ENCODE data around the gene POLR1C. TPM values are rescaled to one million over a fixed set of nuclear protein-coding genes. Genes with fewer than 3 reads are reported as not detected.
A peak's percentile ranks its signal among the peaks of the same experiment; 100 is the strongest.

POLR1C gene
- total RNA-seq, 1 donor, result 27.0 TPM

DNA sequence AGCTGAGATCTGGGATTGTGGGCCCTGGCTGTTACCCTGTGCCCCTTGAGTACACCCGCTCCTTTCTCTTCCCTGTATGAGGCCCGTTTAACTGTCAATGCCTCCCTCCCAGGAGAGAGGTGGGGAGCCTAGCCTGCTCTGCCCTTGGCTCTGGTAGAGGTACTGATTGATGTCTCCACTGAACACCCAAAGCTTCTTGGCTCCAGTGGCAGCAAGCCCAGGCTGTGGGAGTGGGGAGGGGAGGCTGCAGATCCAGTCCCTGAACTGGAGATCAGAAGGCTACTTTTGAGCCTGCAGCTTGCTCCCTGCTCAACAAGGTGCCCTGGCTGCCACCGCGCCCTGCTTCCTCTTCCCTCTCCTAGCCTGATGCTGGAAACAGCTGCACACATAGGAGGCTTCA, 14.2 kb upstream of the POLR1C start:
- H3K4me3 ChIP-seq (ENCODE audit: low read depth, low read length), result no peak overlapping the region
- no peak for DNase-seq (ENCODE audit: low read depth)
- TF ChIP-seq, protein P1, sequence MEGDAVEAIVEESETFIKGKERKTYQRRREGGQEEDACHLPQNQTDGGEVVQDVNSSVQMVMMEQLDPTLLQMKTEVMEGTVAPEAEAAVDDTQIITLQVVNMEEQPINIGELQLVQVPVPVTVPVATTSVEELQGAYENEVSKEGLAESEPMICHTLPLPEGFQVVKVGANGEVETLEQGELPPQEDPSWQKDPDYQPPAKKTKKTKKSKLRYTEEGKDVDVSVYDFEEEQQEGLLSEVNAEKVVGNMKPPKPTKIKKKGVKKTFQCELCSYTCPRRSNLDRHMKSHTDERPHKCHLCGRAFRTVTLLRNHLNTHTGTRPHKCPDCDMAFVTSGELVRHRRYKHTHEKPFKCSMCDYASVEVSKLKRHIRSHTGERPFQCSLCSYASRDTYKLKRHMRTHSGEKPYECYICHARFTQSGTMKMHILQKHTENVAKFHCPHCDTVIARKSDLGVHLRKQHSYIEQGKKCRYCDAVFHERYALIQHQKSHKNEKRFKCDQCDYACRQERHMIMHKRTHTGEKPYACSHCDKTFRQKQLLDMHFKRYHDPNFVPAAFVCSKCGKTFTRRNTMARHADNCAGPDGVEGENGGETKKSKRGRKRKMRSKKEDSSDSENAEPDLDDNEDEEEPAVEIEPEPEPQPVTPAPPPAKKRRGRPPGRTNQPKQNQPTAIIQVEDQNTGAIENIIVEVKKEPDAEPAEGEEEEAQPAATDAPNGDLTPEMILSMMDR (IDR thresholded peaks at IDR 0.05; ENCODE audit: insufficient read depth, low read length), result no peak

DNA sequence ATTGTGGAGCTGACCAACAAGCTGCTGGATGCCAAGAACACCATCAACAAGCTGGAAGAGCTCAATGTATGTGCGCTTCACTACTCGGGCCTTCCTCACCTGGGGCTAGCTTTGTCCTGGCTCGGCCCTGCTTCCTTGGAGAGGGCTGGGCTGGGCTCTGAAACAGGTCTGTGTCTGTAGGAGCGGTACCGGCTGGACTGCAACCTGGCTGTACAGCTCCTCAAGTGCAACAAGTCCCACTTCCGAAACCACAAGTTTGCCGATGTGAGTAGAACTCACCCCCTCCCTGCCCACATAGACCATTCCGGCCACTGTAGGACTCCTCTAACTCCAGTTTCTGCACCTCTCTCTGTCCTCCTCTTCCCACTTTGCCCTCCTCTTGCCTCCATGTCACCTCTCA, 13.4 kb upstream of the POLR1C start:
- H3K4me3 ChIP-seq (ENCODE audit: low read depth, low read length), result no peak overlapping the region

DNA sequence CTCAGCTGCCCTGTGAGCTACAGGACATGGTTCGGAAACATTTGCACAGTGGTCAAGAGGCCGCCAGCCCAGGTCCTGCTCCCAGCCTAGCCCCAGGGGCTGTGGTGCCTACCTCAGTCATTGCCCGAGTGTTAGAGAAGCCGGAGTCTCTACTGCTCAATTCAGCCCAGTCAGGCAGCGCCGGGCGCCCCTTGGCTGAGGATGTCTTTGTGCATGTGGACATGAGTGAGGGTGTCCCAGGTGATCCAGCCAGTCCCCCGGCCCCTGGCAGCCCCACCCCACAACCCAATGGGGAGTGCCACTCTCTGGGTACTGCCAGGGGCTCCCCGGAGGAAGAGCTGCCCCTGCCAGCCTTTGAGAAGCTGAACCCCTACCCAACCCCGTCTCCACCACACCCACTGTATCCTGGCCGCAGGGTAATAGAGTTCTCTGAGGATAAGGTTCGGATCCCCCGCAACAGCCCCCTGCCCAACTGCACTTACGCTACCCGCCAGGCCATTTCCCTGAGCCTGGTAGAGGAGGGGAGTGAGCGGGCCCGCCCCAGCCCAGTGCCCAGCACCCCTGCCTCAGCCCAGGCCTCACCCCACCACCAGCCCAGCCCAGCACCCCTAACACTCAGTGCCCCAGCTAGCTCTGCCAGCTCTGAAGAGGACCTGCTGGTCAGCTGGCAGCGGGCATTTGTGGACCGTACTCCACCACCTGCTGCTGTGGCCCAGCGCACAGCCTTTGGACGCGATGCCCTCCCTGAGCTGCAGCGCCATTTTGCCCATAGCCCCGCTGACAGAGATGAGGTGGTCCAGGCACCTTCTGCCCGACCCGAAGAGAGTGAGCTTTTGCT, 11.9 kb upstream of the POLR1C start:
- no peak for DNase-seq (ENCODE audit: low read depth)
- no peak overlapping the region for H3K4me3 ChIP-seq (ENCODE audit: low read depth, low read length)
- TF ChIP-seq, protein P1 (IDR thresholded peaks at IDR 0.05; ENCODE audit: insufficient read depth, low read length), result no peak

More for the DNA sequence above, 13.4 kb upstream of the POLR1C start:
- no peak for DNase-seq (ENCODE audit: low read depth)
- TF ChIP-seq, protein P1 (IDR thresholded peaks at IDR 0.05; ENCODE audit: insufficient read depth, low read length), result no peak

DNA sequence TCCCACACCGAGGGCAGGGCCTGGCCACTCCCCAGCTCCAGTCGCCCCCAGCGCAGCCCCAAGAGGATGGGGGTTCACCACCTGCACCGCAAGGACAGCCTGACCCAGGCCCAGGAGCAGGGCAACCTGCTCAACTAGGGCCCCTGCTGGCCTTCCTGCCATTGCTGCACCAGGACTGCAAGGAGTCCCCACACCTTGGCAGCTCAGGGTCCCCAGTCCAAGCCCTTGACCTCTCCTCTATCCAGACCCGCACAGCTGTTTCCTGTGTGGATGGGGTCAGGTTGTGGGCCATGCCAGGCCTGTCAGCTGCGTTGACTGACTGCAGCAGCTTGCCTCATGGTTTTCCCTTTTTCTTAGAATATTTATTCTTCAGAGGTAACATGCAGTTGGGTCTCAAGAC, 11.2 kb upstream of the POLR1C start:
- TF ChIP-seq, protein P1 (IDR thresholded peaks at IDR 0.05; ENCODE audit: insufficient read depth, low read length), result no peak
- no peak for DNase-seq (ENCODE audit: low read depth)
- H3K4me3 ChIP-seq (ENCODE audit: low read depth, low read length), result no peak overlapping the region

DNA sequence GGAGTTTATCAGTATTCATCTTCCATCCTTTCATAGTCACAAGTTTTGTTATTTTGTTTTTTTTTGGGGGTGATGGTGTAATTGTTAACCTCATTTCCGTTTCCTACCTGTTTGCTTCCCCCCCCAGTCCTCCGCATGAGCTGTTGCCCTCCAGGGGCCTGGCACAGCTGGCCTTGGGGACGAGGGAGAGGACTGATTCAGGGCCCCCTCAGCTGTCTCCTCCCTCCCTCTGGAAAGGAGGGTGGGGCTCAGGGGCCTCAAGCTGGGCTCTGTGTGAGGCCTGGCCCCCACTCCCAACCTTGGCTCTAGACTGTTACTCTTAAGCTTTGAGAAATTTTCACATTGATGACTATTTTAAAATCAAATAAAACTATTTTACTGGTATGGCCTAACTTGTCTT, 10.7 kb upstream of the POLR1C start:
- DNase-seq (ENCODE audit: low read depth), result no peak
- TF ChIP-seq, protein P1 (IDR thresholded peaks at IDR 0.05; ENCODE audit: insufficient read depth, low read length), result no peak
- H3K4me3 ChIP-seq (ENCODE audit: low read depth, low read length), result no peak overlapping the region

DNA sequence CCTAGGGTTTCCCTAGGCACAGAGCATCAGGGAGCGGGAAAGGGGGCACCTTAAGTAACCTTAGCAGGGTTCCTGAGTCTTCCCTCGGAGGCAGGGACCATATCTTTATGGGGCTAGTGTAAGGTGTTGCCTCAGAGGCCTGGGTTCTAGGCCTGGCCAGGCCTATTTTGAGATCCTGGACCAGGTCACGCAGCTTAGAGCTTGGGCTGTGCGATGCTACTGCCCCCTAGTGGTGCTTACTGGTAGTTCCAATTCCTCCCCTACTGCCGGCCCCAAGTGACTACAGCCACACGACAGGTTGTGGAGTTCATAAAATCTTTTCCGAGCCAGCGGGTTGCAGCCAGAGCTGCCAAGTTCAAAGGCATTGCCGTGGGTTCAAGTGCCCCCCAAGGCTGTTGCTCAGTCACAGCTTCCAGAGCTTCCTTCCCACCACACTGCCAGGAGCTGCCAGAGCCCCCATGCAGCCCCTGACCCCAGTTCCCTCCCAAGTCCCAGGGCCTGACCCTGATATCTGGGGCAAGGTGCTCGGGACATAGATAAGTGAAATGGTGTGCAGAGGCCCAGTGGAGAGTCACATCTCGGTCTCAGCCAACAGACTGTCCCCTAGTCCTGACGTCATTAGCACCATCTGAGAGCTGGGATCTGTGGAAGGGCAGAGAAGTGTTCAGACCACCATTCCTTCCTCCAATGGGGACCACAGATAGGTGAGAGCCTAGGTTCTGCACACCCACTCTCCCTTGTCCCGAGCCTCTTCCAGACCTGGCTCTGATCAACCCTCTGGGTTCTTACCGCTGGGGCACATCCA, 10.0 kb upstream of the POLR1C start:
- peak; percentile 88 for DNase-seq (ENCODE audit: low read depth)

More for the DNA sequence above, 10.0 kb upstream of the POLR1C start:
- TF ChIP-seq, protein P1 (IDR thresholded peaks at IDR 0.05; ENCODE audit: insufficient read depth, low read length), result peak; percentile 93
- H3K4me3 ChIP-seq (ENCODE audit: low read depth, low read length), result no peak overlapping the region

All from fibroblast of the aortic adventitia (primary cell).